SK-N-SH treated with all-trans-retinoic acid at 6 μM for 48 hours (cell line): ENCODE results near the gene RILPL1.

Source experiments
- ARNTL ChIP-seq: fragments of 450-650 bp; formaldehyde crosslinking; IDR thresholded peaks from 2 replicates; pipeline ENCODE4 v1.5.0; 2020; ENCODE audit warnings: low read depth, mild to moderate bottlenecking, moderate library complexity, borderline replicate concordance
- CSDC2 ChIP-seq: fragments of 250-450 bp; sonication (Bioruptor Pico); IDR thresholded peaks from 2 replicates; pipeline ENCODE4 v1.5.0; 2020; ENCODE audit warnings: mild to moderate bottlenecking, moderate library complexity
- CSRNP3 ChIP-seq: fragments of 250-450 bp; sonication (Bioruptor Pico); IDR thresholded peaks from 2 replicates; pipeline ENCODE4 v1.5.1; 2021; ENCODE audit warnings: mild to moderate bottlenecking, moderate library complexity
- ISL1 ChIP-seq: fragments of 250-450 bp; sonication (Bioruptor Pico); IDR thresholded peaks from 2 replicates; pipeline ENCODE4 v2.1.2; 2022; ENCODE audit warnings: mild to moderate bottlenecking, moderate library complexity
- OSR1 ChIP-seq: fragments of 250-450 bp; sonication (Bioruptor Pico); IDR thresholded peaks from 2 replicates; pipeline ENCODE4 v1.8.0; 2022; ENCODE audit warnings: moderate library complexity, mild to moderate bottlenecking, inconsistent platforms
- PATZ1 ChIP-seq: fragments of 250-450 bp; sonication (Bioruptor Pico); IDR thresholded peaks from 2 replicates; pipeline ENCODE4 v1.8.0; 2020; ENCODE audit warnings: mild to moderate bottlenecking, moderate library complexity, borderline replicate concordance
- POU6F1 ChIP-seq: fragments of 250-450 bp; sonication (Bioruptor Pico); IDR thresholded peaks from 2 replicates; pipeline ENCODE4 v1.8.0; 2021; ENCODE audit warnings: low read depth, mild to moderate bottlenecking, moderate library complexity, borderline replicate concordance
- RARB ChIP-seq: fragments of 250-450 bp; sonication (Bioruptor Pico); IDR thresholded peaks from 2 replicates; pipeline ENCODE4 v1.8.0; 2021; ENCODE audit warnings: mild to moderate bottlenecking, moderate library complexity
- SNAI2 ChIP-seq: fragments of 250-450 bp; sonication (Bioruptor Pico); IDR thresholded peaks from 2 replicates; pipeline ENCODE4 v1.5.0; 2020; ENCODE audit warnings: mild to moderate bottlenecking, moderate library complexity
- TCF4 ChIP-seq: fragments of 250-450 bp; sonication (Bioruptor Pico); IDR thresholded peaks from 2 replicates; pipeline ENCODE4 v1.8.0; 2021; ENCODE audit warnings: mild to moderate bottlenecking, moderate library complexity, borderline replicate concordance
- TOX ChIP-seq: fragments of 250-450 bp; sonication (Bioruptor Pico); IDR thresholded peaks from 2 replicates; pipeline ENCODE4 v1.8.0; 2021; ENCODE audit warnings: mild to moderate bottlenecking, moderate library complexity, borderline replicate concordance
- ZC3H10 ChIP-seq: fragments of 250-450 bp; sonication (Bioruptor Pico); IDR thresholded peaks from 2 replicates; pipeline ENCODE4 v1.5.1; 2021; ENCODE audit warnings: mild to moderate bottlenecking, moderate library complexity
- ZFP30 ChIP-seq: fragments of 450-650 bp; formaldehyde crosslinking; IDR thresholded peaks from 2 replicates; pipeline ENCODE4 v1.5.0; 2022; ENCODE audit warnings: mild to moderate bottlenecking, moderate library complexity
- ZNF565 ChIP-seq: fragments of 450-650 bp; formaldehyde crosslinking; conservative IDR thresholded peaks from 2 replicates; pipeline ENCODE4 v1.5.0; 2020; ENCODE audit warnings: low read depth, mild to moderate bottlenecking, moderate library complexity

GRCh38 chr12:123532019-123532418 lies 1.5 kb downstream of the RILPL1 start:
- TF ChIP-seq POU6F1 (CRISPR knock-in tag) (no peak), TCF4 (no peak), ZFP30 (CRISPR knock-in tag) (no peak), CSRNP3 (CRISPR knock-in tag) (no peak), OSR1 (CRISPR knock-in tag) (no peak), ZNF565 (no peak), ZC3H10 (no peak), ARNTL (no peak), TOX (CRISPR knock-in tag) (no peak), RARB (CRISPR knock-in tag) (no peak), PATZ1 (no peak), CSDC2 (CRISPR knock-in tag) (no peak), ISL1 (CRISPR knock-in tag) (no peak), SNAI2 (no peak)
